GM12873 (cell line): ENCODE results near the gene PPP1R9B.

Experiments used
- CTCF ChIP-seq: IDR thresholded peaks from 2 replicates; pipeline ENCODE4 v1.5.1; 2012; ENCODE audit warnings: low read depth, mild to moderate bottlenecking, moderate library complexity, low read length, control low read depth; ENCODE audit not compliant: insufficient read depth; ENCODE audit errors: missing control alignments

Gene PPP1R9B

GRCh38 chr17:50149417-50150353, 792 bp downstream of the PPP1R9B start:
- TF ChIP-seq CTCF = no peak

GRCh38 chr17:50149091-50149416, 1.4 kb downstream of the PPP1R9B start:
- no peak for TF ChIP-seq CTCF

- TF ChIP-seq CTCF = no peak
Measured at GRCh38 chr17:50148226-50149090, 2.0 kb downstream of the PPP1R9B start.

GRCh38 chr17:50147841-50148225, 2.6 kb downstream of the PPP1R9B start:
- TF ChIP-seq CTCF = no peak

- no peak for TF ChIP-seq CTCF
Measured at GRCh38 chr17:50146927-50147665, 3.4 kb downstream of the PPP1R9B start.

- TF ChIP-seq CTCF = peak; percentile 41
Measured at GRCh38 chr17:50146230-50146926, 4.1 kb downstream of the PPP1R9B start.
